ENCODE data around the gene SARM1. TPM values are rescaled to one million over a fixed set of nuclear protein-coding genes. Genes with fewer than 3 reads are reported as not detected.

The SARM1 gene
- total RNA-seq, 4 donors from 2014 or later = 6.0 to 22.1 (median 9.5) TPM

DNA sequence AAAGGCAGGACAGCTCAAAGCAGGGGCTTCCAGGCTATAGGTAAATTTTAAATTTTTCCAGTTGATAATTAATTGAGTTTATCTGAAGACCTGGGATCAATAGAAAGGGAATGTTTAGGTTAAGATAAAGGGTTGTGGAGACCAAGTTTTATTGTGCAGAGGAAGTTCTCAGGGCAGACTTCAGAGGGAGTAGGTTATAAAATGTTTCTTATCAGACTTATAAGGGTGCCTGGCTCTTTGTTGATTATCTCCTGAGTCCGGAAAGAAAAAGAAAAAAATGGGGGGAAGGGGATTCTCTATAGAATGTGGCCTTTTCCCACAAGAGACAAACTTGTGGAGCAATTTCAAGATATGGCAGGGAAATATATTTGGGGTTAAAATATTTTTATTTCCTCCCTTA lies 18.6 kb downstream of the SARM1 start:
- Histone ChIP-seq H3K4me1 (peaks cover 0 to 5% (median 2%) of the 10 kb centered on the region in 4 donors), H3K27me3 (no peaks in the 10 kb centered on the region), H3K9me3 (no peaks in the 10 kb centered on the region), H3K36me3 (peaks cover 0 to 28% (median 8%) of the 10 kb centered on the region in 4 donors), H3K27ac (no peak overlapping the region), H3K4me3 (no peak overlapping the region)
- in situ Hi-C loops (cut with MboI; ENCODE audit: low pct_ligation_motif_present in 1 of 4, low pct_unique_long_range_greater_than_20kb in 1 of 4, low sequenced_read_pairs in 3 of 4) = no loop called here
- intact Hi-C loops (cut with DNase I; ENCODE audit: low total_unique reads) = no loop called here
- DNase-seq = no peak
- WGBS, 2 donors (ENCODE audit: low coverage in 1 of 2) = 62 to 97% methylated on average over 1 of the region's 1 CpG
- no peak for TF ChIP-seq EP300 (IDR thresholded peaks at IDR 0.05; ENCODE audit: low read depth)

DNA sequence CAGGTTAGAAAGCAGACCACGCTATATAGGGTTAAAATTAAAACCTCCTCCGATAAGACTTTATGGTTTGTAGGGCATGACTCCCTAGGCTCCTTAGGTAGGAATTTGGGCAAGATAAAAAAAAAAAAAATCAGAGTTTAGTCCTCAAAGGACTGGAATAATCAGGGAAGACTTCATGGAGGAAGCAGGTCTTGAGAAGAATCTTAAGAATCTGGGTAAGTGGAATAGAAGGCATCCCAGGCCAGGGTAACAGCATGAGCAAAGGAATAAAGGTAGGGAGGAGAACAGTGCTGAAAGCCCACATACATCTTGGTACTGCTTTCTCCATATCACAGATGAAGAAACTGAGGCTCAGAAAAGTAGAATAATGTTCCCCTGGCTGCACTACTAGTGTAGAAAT lies 19.1 kb downstream of the SARM1 start:
- no peak overlapping the region for H3K4me3 ChIP-seq
- in situ Hi-C loops (cut with MboI; ENCODE audit: low pct_ligation_motif_present in 1 of 4, low pct_unique_long_range_greater_than_20kb in 1 of 4, low sequenced_read_pairs in 3 of 4) = no loop called here
- H3K36me3 ChIP-seq = peaks cover 0 to 28% (median 8%) of the 10 kb centered on the region in 4 donors
- no peak for TF ChIP-seq CTCF (IDR thresholded peaks at IDR 0.05)
- no peak for TF ChIP-seq POLR2A (IDR thresholded peaks at IDR 0.05)
- TF ChIP-seq EP300 (IDR thresholded peaks at IDR 0.05; ENCODE audit: low read depth) = no peak
- no peak for TF ChIP-seq POLR2AphosphoS5 (IDR thresholded peaks at IDR 0.05)
- H3K4me1 ChIP-seq = peaks cover 0 to under 1% (median 0%) of the 10 kb centered on the region in 4 donors
- H3K27me3 ChIP-seq = no peaks in the 10 kb centered on the region
- no peak overlapping the region for H3K27ac ChIP-seq
- DNase-seq = no peak
- no peaks in the 10 kb centered on the region for H3K9me3 ChIP-seq
- intact Hi-C loops (cut with DNase I; ENCODE audit: low total_unique reads) = no loop called here
- WGBS, 2 donors (ENCODE audit: low coverage in 1 of 2) = 96 to 100% methylated on average over 2 of the region's 2 CpGs

DNA sequence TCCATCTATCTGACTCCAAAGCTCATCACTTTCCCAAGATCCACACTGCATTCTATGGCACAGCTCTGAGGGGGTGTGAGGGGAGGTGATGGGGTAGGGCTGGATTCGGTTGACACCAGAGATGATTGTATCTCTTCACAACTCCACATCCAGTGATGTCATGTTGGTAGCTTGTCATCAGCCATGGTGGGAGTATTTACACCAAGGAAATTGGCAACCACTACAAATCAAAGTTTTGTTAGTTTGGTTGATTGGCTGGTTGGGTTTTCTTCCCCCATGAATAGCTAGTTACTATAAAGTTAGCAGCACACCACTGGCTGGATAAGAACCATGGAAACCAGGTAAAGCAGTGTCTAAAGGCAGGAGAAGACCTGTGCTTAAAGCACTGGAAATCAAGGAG lies 19.5 kb downstream of the SARM1 start:
- H3K27me3 ChIP-seq = no peaks in the 10 kb centered on the region
- no peak for DNase-seq
- H3K4me1 ChIP-seq = no peaks in the 10 kb centered on the region
- no peak overlapping the region for H3K27ac ChIP-seq
- intact Hi-C loops (cut with DNase I; ENCODE audit: low total_unique reads) = no loop called here
- peaks cover 0 to 28% (median 8%) of the 10 kb centered on the region in 4 donors for H3K36me3 ChIP-seq
- H3K4me3 ChIP-seq = no peak overlapping the region
- in situ Hi-C loops (cut with MboI; ENCODE audit: low pct_ligation_motif_present in 1 of 4, low pct_unique_long_range_greater_than_20kb in 1 of 4, low sequenced_read_pairs in 3 of 4) = no loop called here
- TF ChIP-seq CTCF (IDR thresholded peaks at IDR 0.05) (no peak), POLR2A (IDR thresholded peaks at IDR 0.05) (no peak), EP300 (IDR thresholded peaks at IDR 0.05; ENCODE audit: low read depth) (no peak), POLR2AphosphoS5 (IDR thresholded peaks at IDR 0.05) (no peak)
- H3K9me3 ChIP-seq = no peaks in the 10 kb centered on the region
- 96% methylated on average over 1 of the region's 1 CpG; no CpG with 5 or more reads in 1 of the 2 donors for WGBS, 2 donors (ENCODE audit: low coverage in 1 of 2)

GRCh38 chr17:28391401-28391800 lies 19.9 kb downstream of the SARM1 start:
- in situ Hi-C loops (cut with MboI; ENCODE audit: low pct_ligation_motif_present in 1 of 4, low pct_unique_long_range_greater_than_20kb in 1 of 4, low sequenced_read_pairs in 3 of 4) = no loop called here
- no peaks in the 10 kb centered on the region for H3K4me1 ChIP-seq
- no peak overlapping the region for H3K4me3 ChIP-seq
- peaks cover 0 to 28% (median 8%) of the 10 kb centered on the region in 4 donors for H3K36me3 ChIP-seq
- DNase-seq = no peak
- no peaks in the 10 kb centered on the region for H3K9me3 ChIP-seq
- no peak overlapping the region for H3K27ac ChIP-seq
- WGBS, 2 donors (ENCODE audit: low coverage in 1 of 2) = 83 to 94% methylated on average over 1 to 2 of the region's 2 CpGs
- intact Hi-C loops (cut with DNase I; ENCODE audit: low total_unique reads) = no loop called here
- H3K27me3 ChIP-seq = no peaks in the 10 kb centered on the region
- TF ChIP-seq POLR2A (IDR thresholded peaks at IDR 0.05) (no peak), CTCF (IDR thresholded peaks at IDR 0.05) (no peak), EP300 (IDR thresholded peaks at IDR 0.05; ENCODE audit: low read depth) (no peak), POLR2AphosphoS5 (IDR thresholded peaks at IDR 0.05) (no peak)

DNA sequence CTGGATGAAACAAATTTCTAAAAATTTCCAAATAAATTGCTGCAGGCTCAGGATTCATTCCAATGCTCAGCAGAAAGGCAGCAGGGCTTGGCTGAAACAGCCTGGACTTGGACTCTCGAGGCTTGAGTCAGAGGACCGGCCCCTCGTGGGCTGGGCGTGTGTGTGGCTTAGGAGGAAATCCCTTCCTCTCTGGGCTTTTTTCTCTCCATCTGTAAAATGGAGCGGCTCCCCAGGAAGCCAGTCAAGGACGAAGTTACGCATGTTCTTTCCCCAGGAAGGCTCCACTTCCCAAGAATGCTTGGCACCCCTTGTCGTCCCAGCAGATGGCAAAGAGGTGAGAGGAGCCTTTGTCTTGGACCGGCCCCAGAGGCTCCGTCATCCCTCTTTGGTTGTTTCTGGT lies 21.0 kb downstream of the SARM1 start:
- intact Hi-C loops (cut with DNase I; ENCODE audit: low total_unique reads) (no loop called here), in situ Hi-C loops (cut with MboI; ENCODE audit: low pct_ligation_motif_present in 1 of 4, low pct_unique_long_range_greater_than_20kb in 1 of 4, low sequenced_read_pairs in 3 of 4) (no loop called here)
- H3K4me1 ChIP-seq = no peaks in the 10 kb centered on the region
- 80 to 88% methylated on average over 2 to 10 of the region's 10 CpGs for WGBS, 2 donors (ENCODE audit: low coverage in 1 of 2)
- no peaks in the 10 kb centered on the region for H3K27me3 ChIP-seq
- no peak overlapping the region for H3K4me3 ChIP-seq
- no peak for DNase-seq
- no peak overlapping the region for H3K27ac ChIP-seq
- no peaks in the 10 kb centered on the region for H3K9me3 ChIP-seq
- no peak for TF ChIP-seq CTCF (IDR thresholded peaks at IDR 0.05)
- TF ChIP-seq POLR2AphosphoS5 (IDR thresholded peaks at IDR 0.05) = no peak
- no peak for TF ChIP-seq POLR2A (IDR thresholded peaks at IDR 0.05)
- peaks cover 0 to 28% (median 8%) of the 10 kb centered on the region in 4 donors for H3K36me3 ChIP-seq
